ENCODE data around the gene NCKAP5.

NCKAP5 gene

DNA sequence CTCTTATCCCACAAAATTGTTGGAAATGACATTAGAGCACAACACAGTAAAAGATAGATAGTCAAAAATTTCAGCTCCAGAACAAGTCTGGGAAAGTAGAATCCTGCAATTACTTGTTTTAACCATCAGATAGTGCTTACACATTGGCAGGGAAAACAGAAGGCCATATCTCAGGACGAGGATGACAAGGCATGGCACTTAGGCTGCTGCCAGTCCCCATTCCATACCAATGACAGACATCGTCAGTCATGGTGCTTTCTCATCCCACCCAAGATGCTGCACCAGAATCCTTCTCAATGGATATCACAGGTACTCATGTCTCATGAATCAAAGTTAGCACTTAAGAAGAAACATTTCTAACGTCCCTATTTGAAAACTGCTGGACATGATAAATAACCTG is 187.3 kb downstream of the NCKAP5 start:
- DNase-seq (ENCODE audit: low spot score): no peak
- no peak for TF ChIP-seq CTCF (IDR thresholded peaks at IDR 0.05; ENCODE audit: borderline replicate concordance, control extremely low read depth, extremely low read depth, insufficient read depth, missing control alignments)
- in situ Hi-C loops (cut with MboI; ENCODE audit: low sequenced_read_pairs, unreplicated experiment): no loop called here

GRCh38 chr2:133378928-133379549 is 189.2 kb downstream of the NCKAP5 start:
- DNase-seq (ENCODE audit: low spot score): no peak
- in situ Hi-C loops (cut with MboI; ENCODE audit: low sequenced_read_pairs, unreplicated experiment): no loop called here

DNA sequence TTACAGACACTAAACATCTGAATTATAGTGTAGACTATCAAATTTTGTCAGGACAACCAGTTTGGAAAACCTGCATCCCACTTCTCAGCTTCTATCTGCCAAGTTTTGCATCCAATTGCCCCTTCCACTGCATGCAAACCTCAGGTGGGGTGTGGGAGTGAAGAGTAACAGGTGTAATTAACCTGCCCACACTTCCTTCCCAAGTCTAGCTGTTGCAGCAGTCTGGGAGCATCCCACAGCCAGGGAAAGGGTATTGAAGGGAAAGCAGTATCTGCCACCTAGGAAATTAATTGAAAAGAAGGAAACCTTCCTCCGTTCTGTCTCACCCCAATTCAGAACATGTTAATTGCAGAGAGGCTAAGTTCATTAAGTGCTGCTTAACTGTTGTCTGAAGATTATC is 189.9 kb downstream of the NCKAP5 start:
- no peak for TF ChIP-seq CTCF (IDR thresholded peaks at IDR 0.05; ENCODE audit: borderline replicate concordance, control extremely low read depth, extremely low read depth, insufficient read depth, missing control alignments)
- no peak for DNase-seq (ENCODE audit: low spot score)
- in situ Hi-C loops (cut with MboI; ENCODE audit: low sequenced_read_pairs, unreplicated experiment): no loop called here

More at GRCh38 chr2:133378928-133379549, 189.2 kb downstream of the NCKAP5 start:
- TF ChIP-seq CTCF (IDR thresholded peaks at IDR 0.05; ENCODE audit: borderline replicate concordance, control extremely low read depth, extremely low read depth, insufficient read depth, missing control alignments): no peak

- no peak for TF ChIP-seq CTCF (IDR thresholded peaks at IDR 0.05; ENCODE audit: borderline replicate concordance, control extremely low read depth, extremely low read depth, insufficient read depth, missing control alignments)
- DNase-seq (ENCODE audit: low spot score): no peak
- in situ Hi-C loops (cut with MboI; ENCODE audit: low sequenced_read_pairs, unreplicated experiment): no loop called here
Observed at GRCh38 chr2:133377599-133377998, 190.7 kb downstream of the NCKAP5 start.

DNA sequence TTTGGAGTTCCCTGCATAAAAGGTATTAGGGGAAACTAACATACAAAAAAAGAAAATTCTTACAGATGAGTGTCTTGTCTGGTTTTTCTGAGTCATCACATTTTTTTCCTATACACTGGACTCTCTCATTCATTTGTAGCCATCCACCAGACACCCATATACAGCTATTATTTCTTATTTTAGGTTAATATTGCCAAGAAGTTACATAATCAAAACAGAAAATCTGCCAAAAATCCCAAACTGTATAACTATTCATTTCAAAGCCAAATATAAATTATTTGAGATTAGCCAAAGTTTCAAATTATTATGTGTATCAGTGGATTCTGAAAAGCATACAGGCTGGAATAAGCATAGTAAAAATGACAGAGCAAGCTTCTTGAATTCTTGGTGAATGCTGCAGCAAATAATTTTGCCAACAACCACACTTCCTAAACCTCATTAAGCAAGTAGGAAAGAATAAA is 191.2 kb downstream of the NCKAP5 start:
- in situ Hi-C loops (cut with MboI; ENCODE audit: low sequenced_read_pairs, unreplicated experiment): no loop called here
- no peak for TF ChIP-seq CTCF (IDR thresholded peaks at IDR 0.05; ENCODE audit: borderline replicate concordance, control extremely low read depth, extremely low read depth, insufficient read depth, missing control alignments)
- DNase-seq (ENCODE audit: low spot score): no peak

GRCh38 chr2:133374781-133375180 is 193.5 kb downstream of the NCKAP5 start:
- in situ Hi-C loops (cut with MboI; ENCODE audit: low sequenced_read_pairs, unreplicated experiment): no loop called here
- no peak for TF ChIP-seq CTCF (IDR thresholded peaks at IDR 0.05; ENCODE audit: borderline replicate concordance, control extremely low read depth, extremely low read depth, insufficient read depth, missing control alignments)
- DNase-seq (ENCODE audit: low spot score): no peak
